SU-DHL-6 (cell line): ENCODE data around the gene CFAP410.

ENCODE experiments used
- EZH2phosphoT487 ChIP-seq: fragments of 200-600 bp; sonication (generic), shearing (Covaris generic); conservative IDR thresholded peaks from 2 replicates; pipeline ENCODE4 v1.6.1; 2018; ENCODE audit warnings: mild to moderate bottlenecking, antibody characterized with exemption, low read length, moderate library complexity, mixed read lengths
- TF ChIP-seq, protein P1 (sequence below): fragments of 200-600 bp; sonication (generic); IDR thresholded peaks from one replicate; pipeline ENCODE4 v1.5.1; 2017; ENCODE audit warnings: antibody characterized with exemption, mild to moderate bottlenecking, low read length, moderate library complexity; ENCODE audit not compliant: insufficient read depth, poor library complexity, severe bottlenecking

DNA sequence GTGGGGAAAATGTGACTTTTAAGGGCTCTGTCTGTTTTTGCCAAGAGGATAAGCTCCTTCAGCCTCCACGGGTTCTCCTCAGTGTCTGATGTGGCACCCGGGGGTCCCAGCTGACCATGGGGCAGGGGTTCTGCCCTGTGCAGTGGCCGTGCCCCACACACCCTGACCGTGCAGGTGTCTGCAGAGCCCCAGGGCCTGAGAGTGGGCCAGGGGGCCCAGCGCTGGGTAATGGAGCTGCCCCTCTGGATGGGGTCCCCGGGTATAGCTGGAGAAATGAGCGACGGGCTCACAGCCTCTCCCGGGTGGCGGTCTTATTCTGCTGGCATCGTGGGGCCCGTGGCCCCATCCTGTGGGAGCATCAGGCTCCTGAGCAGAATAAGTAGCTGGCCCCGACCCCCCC, 42.3 kb downstream of the CFAP410 start:
- TF ChIP-seq EZH2phosphoT487: no peak
- TF ChIP-seq, protein P1, sequence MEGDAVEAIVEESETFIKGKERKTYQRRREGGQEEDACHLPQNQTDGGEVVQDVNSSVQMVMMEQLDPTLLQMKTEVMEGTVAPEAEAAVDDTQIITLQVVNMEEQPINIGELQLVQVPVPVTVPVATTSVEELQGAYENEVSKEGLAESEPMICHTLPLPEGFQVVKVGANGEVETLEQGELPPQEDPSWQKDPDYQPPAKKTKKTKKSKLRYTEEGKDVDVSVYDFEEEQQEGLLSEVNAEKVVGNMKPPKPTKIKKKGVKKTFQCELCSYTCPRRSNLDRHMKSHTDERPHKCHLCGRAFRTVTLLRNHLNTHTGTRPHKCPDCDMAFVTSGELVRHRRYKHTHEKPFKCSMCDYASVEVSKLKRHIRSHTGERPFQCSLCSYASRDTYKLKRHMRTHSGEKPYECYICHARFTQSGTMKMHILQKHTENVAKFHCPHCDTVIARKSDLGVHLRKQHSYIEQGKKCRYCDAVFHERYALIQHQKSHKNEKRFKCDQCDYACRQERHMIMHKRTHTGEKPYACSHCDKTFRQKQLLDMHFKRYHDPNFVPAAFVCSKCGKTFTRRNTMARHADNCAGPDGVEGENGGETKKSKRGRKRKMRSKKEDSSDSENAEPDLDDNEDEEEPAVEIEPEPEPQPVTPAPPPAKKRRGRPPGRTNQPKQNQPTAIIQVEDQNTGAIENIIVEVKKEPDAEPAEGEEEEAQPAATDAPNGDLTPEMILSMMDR: no peak
